SU-DHL-6 (cell line): Measurements from ENCODE around the gene ANKRD13B.

Source experiments
- H2AFZ ChIP-seq: fragments of 200-600 bp; sonication (generic); 2 replicates; pipeline ENCODE4 v1.6.1; 2014; ENCODE audit warnings: low read depth, mild to moderate bottlenecking, moderate library complexity, mixed read lengths, antibody characterized with exemption, low read length; ENCODE audit not compliant: severe bottlenecking
- H3F3A ChIP-seq: fragments of 200-600 bp; shearing (Covaris generic); 2 replicates; pipeline ENCODE4 v1.6.0; 2016; ENCODE audit warnings: antibody characterized with exemption, mild to moderate bottlenecking; ENCODE audit not compliant: insufficient read depth
- H3K27ac ChIP-seq: fragments of 200-600 bp; sonication (generic); 2 replicates; pipeline ENCODE4 v1.5.1; 2016; ENCODE audit warnings: low read depth, mild to moderate bottlenecking, low read length, moderate library complexity, mixed read lengths
- H3K27me3 ChIP-seq: fragments of 200-600 bp; sonication (generic), shearing (Covaris generic); 2 replicates; pipeline ENCODE4 v1.6.0; 2014; ENCODE audit warnings: mild to moderate bottlenecking, low read length
- H3K36me3 ChIP-seq: fragments of 200-600 bp; sonication (generic); 2 replicates; pipeline ENCODE4 v1.6.1; 2014; ENCODE audit warnings: mild to moderate bottlenecking, low read length, mixed read lengths
- H3K4me2 ChIP-seq: fragments of 300-600, 200-600 bp; shearing (Covaris generic), sonication (generic); 2 replicates; pipeline ENCODE4 v1.6.0; 2014; ENCODE audit warnings: low read length, low read depth, mild to moderate bottlenecking; ENCODE audit not compliant: poor library complexity, severe bottlenecking
- H3K4me3 ChIP-seq: fragments of 200-600 bp; sonication (generic); 2 replicates; pipeline ENCODE4 v1.5.1; 2014; ENCODE audit warnings: antibody characterized with exemption, low read length, mild to moderate bottlenecking, mixed read lengths; ENCODE audit not compliant: insufficient read depth, poor library complexity, severe bottlenecking
- H3K79me2 ChIP-seq: fragments of 200-600 bp; sonication (generic); 2 replicates; pipeline ENCODE4 v1.6.1; 2014; ENCODE audit warnings: mild to moderate bottlenecking, low read length, moderate library complexity; ENCODE audit not compliant: insufficient read depth
- H3K9ac ChIP-seq: fragments of 200-600 bp; sonication (generic); 2 replicates; pipeline ENCODE4 v1.7.0; 2014; ENCODE audit warnings: mild to moderate bottlenecking, low read length
- H3K9me2 ChIP-seq: fragments of 200-600 bp; sonication (generic); replicated peaks from 2 replicates; pipeline ENCODE4 v1.6.1; 2014; ENCODE audit warnings: low read length; ENCODE audit not compliant: insufficient read depth
- H3K9me3 ChIP-seq: fragments of 200-600 bp; sonication (generic); 2 replicates; pipeline ENCODE4 v1.6.1; 2014; ENCODE audit warnings: low read length, mixed read lengths; ENCODE audit not compliant: insufficient read depth
- H4K20me1 ChIP-seq: fragments of 200-600 bp; sonication (generic); 2 replicates; pipeline ENCODE4 v1.6.1; 2014; ENCODE audit warnings: low read depth, mild to moderate bottlenecking, antibody characterized with exemption, low read length, moderate library complexity, mixed read lengths
- EZH2phosphoT487 ChIP-seq: fragments of 200-600 bp; sonication (generic), shearing (Covaris generic); conservative IDR thresholded peaks from 2 replicates; pipeline ENCODE4 v1.6.1; 2018; ENCODE audit warnings: mild to moderate bottlenecking, antibody characterized with exemption, low read length, moderate library complexity, mixed read lengths
- TF ChIP-seq, protein P1 (sequence below): fragments of 200-600 bp; sonication (generic); IDR thresholded peaks from one replicate; pipeline ENCODE4 v1.5.1; 2017; ENCODE audit warnings: antibody characterized with exemption, mild to moderate bottlenecking, low read length, moderate library complexity; ENCODE audit not compliant: insufficient read depth, poor library complexity, severe bottlenecking

Gene ANKRD13B

GRCh38 chr17:29563816-29564215 lies 29.1 kb upstream of the ANKRD13B start:
- H3K4me2 ChIP-seq = no peak overlapping the region
- H3K4me3 ChIP-seq = no peak overlapping the region

GRCh38 chr17:29565643-29566472 lies 27.1 kb upstream of the ANKRD13B start:
- peak overlapping the region; percentile 62 for H3K4me3 ChIP-seq
- peak overlapping the region; percentile 65 for H3K4me2 ChIP-seq
- no peaks in the 10 kb centered on the region for H3K27me3 ChIP-seq
- H3K36me3 ChIP-seq = no peaks in the 10 kb centered on the region
- H3K27ac ChIP-seq = peak overlapping the region; percentile 81
- H3K9me2 ChIP-seq = no peaks in the 10 kb centered on the region
- peaks cover 6% of the 10 kb centered on the region; the same call in 1 of the 2 replicates for H3F3A ChIP-seq
- H3K9ac ChIP-seq = peak overlapping the region; percentile 90
- no peaks in the 10 kb centered on the region for H4K20me1 ChIP-seq
- TF ChIP-seq, protein P1, sequence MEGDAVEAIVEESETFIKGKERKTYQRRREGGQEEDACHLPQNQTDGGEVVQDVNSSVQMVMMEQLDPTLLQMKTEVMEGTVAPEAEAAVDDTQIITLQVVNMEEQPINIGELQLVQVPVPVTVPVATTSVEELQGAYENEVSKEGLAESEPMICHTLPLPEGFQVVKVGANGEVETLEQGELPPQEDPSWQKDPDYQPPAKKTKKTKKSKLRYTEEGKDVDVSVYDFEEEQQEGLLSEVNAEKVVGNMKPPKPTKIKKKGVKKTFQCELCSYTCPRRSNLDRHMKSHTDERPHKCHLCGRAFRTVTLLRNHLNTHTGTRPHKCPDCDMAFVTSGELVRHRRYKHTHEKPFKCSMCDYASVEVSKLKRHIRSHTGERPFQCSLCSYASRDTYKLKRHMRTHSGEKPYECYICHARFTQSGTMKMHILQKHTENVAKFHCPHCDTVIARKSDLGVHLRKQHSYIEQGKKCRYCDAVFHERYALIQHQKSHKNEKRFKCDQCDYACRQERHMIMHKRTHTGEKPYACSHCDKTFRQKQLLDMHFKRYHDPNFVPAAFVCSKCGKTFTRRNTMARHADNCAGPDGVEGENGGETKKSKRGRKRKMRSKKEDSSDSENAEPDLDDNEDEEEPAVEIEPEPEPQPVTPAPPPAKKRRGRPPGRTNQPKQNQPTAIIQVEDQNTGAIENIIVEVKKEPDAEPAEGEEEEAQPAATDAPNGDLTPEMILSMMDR = peak; percentile 39
- TF ChIP-seq EZH2phosphoT487 = no peak
- peaks cover 14% of the 10 kb centered on the region for H3K79me2 ChIP-seq
- peak overlapping the region; percentile 83 for H2AFZ ChIP-seq
- no peaks in the 10 kb centered on the region for H3K9me3 ChIP-seq

More at GRCh38 chr17:29563816-29564215, 29.1 kb upstream of the ANKRD13B start:
- TF ChIP-seq, protein P1 = no peak
- no peak for TF ChIP-seq EZH2phosphoT487
- H4K20me1 ChIP-seq = no peaks in the 10 kb centered on the region
- no peak overlapping the region for H3K27ac ChIP-seq
- peaks cover 14% of the 10 kb centered on the region for H3K79me2 ChIP-seq
- H3K9me3 ChIP-seq = no peaks in the 10 kb centered on the region
- H3K36me3 ChIP-seq = no peaks in the 10 kb centered on the region
- H2AFZ ChIP-seq = no peak overlapping the region
- H3K27me3 ChIP-seq = no peaks in the 10 kb centered on the region
- no peaks in the 10 kb centered on the region for H3K9me2 ChIP-seq
- no peak overlapping the region for H3K9ac ChIP-seq
- peaks cover 7% of the 10 kb centered on the region; the same call in 1 of the 2 replicates for H3F3A ChIP-seq

GRCh38 chr17:29566473-29567303 lies 26.2 kb upstream of the ANKRD13B start, which contains the start of gene ABHD15:
Gene ABHD15, minus strand, starts transcription at chr17:29567037. Its CDS starts 71 bp downstream, at chr17:29566966.
- Histone ChIP-seq H3K9me2 (no peaks in the 10 kb centered on the region), H2AFZ (peak within 1 kb of the TSS; percentile 83), H3F3A (0 out of 2 replicates have a peak, but pooled peaks cover 4% of the 10 kb centered on the region), H3K79me2 (peaks cover 14% of the 10 kb centered on the region), H3K27me3 (no peaks in the 10 kb centered on the region), H3K27ac (peak within 1 kb of the TSS; percentile 81), H3K4me2 (peak within 1 kb of the TSS; percentile 65), H3K9ac (peak within 1 kb of the TSS; percentile 90), H3K36me3 (no peaks in the 10 kb centered on the region), H4K20me1 (no peaks in the 10 kb centered on the region), H3K9me3 (no peaks in the 10 kb centered on the region), H3K4me3 (peak within 1 kb of the TSS; percentile 78)
- TF ChIP-seq EZH2phosphoT487 = no peak
- TF ChIP-seq, protein P1 = no peak
